PC-9 (cell line): ENCODE results near the gene PLXDC2. TPM values are rescaled to one million over a fixed set of nuclear protein-coding genes. Genes with fewer than 3 reads are reported as not detected.
"Not testable (repeated sequence)": the region's sequence is repeated elsewhere in the genome, so short reads cannot be mapped to it uniquely, and the experiment has no call there.

Experiments used
- BruUV-seq: library from RNA; stranded (reverse); fragments of 400-500 nt; replicated peaks from 2 replicates; lab custom pipeline; 2021; lab: Mats Ljungman, UMichigan
- CTCF ChIA-PET: fragments of 300-600 bp; sonication (Branson Sonifier 250); formaldehyde crosslinking; loops from one replicate; lab custom pipeline; 2022; ENCODE audit warnings: antibody characterized with exemption; lab: Charles Lee
- POLR2A ChIA-PET: fragments of 300-600 bp; sonication (Branson Sonifier 250); formaldehyde crosslinking; loops from one replicate; lab custom pipeline; 2022; ENCODE audit warnings: antibody characterized with exemption; ENCODE audit not compliant: unreplicated experiment; lab: Charles Lee
- DNase-seq, 2 experiments: peaks; one replicate each; pipeline versions ENCODE4 v3.0.0 to v3.0.0-alpha.2; 2015 to 2022; ENCODE audit warnings: mixed read lengths in 1 of 2
- H2AFZ ChIP-seq: fragments of 200-600 bp; sonication (generic); 2 replicates; pipeline ENCODE4 v1.8.1; 2017; ENCODE audit warnings: antibody characterized with exemption
- H3F3A ChIP-seq: fragments of 200-600 bp; sonication (generic); 2 replicates; pipeline ENCODE4 v1.8.1; 2017; ENCODE audit warnings: antibody characterized with exemption, mild to moderate bottlenecking, low read depth; ENCODE audit not compliant: insufficient read depth
- H3K27ac ChIP-seq: fragments of 200-600 bp; sonication (generic); 2 replicates; pipeline ENCODE4 v1.6.1; 2016; ENCODE audit warnings: mixed run types
- H3K27me3 ChIP-seq: fragments of 200-600 bp; sonication (generic); 2 replicates; pipeline ENCODE4 v1.6.1; 2016; ENCODE audit warnings: low read depth, mixed run types; ENCODE audit not compliant: insufficient read depth
- H3K36me3 ChIP-seq: fragments of 200-600 bp; sonication (generic); 2 replicates; pipeline ENCODE4 v1.6.1; 2016; ENCODE audit warnings: low read depth, mixed run types
- H3K4me1 ChIP-seq: fragments of 200-600 bp; sonication (generic); replicated peaks from 2 replicates; pipeline ENCODE4 v1.6.1; 2016; ENCODE audit warnings: mixed run types; ENCODE audit not compliant: insufficient read depth
- H3K4me2 ChIP-seq: fragments of 200-600 bp; sonication (generic); 2 replicates; pipeline ENCODE4 v1.6.1; 2017; ENCODE audit warnings: mixed run types
- H3K4me3 ChIP-seq: fragments of 200-600 bp; sonication (generic); 2 replicates; pipeline ENCODE4 v1.6.1; 2016; ENCODE audit warnings: mixed run types
- H3K79me2 ChIP-seq: fragments of 200-600 bp; sonication (generic); 2 replicates; pipeline ENCODE4 v1.6.1; 2017; ENCODE audit warnings: low read depth, mixed run types
- H3K9me2 ChIP-seq: fragments of 200-600 bp; sonication (generic); 2 replicates; pipeline ENCODE4 v1.8.1; 2017; ENCODE audit warnings: mild to moderate bottlenecking; ENCODE audit not compliant: insufficient read depth
- H3K9me3 ChIP-seq: fragments of 200-600 bp; sonication (generic); 2 replicates; pipeline ENCODE4 v1.8.1; 2016; ENCODE audit warnings: low read depth; ENCODE audit not compliant: insufficient read depth
- H4K20me1 ChIP-seq: fragments of 200-600 bp; sonication (generic); 2 replicates; pipeline ENCODE4 v1.8.1; 2017; ENCODE audit not compliant: insufficient read depth
- EZH2 ChIP-seq: fragments of 200-600 bp; sonication (generic); IDR thresholded peaks from 2 replicates; pipeline ENCODE4 v1.8.0; 2017; ENCODE audit warnings: antibody characterized with exemption, low read depth
- intact Hi-C: fragments of 100-400 bp; cut with micrococcal nuclease; formaldehyde crosslinking; loops from one replicate; pipeline ENCODE4 v1.10.0; 2022; ENCODE audit not compliant: unreplicated experiment
- total RNA-seq: library from RNA; stranded (reverse); gene quantifications from 2 replicates; pipeline ENCODE4 v1.2.3, GENCODE V29; 2021
- TF ChIP-seq, protein P1 (sequence below): fragments of 200-600 bp; sonication (generic); conservative IDR thresholded peaks from 2 replicates; pipeline ENCODE4 v1.6.1; 2017; ENCODE audit warnings: mixed run types, antibody characterized with exemption, mild to moderate bottlenecking, moderate library complexity

PLXDC2 gene
- total RNA-seq, 1 experiment from 2014 or later = not detected

DNA sequence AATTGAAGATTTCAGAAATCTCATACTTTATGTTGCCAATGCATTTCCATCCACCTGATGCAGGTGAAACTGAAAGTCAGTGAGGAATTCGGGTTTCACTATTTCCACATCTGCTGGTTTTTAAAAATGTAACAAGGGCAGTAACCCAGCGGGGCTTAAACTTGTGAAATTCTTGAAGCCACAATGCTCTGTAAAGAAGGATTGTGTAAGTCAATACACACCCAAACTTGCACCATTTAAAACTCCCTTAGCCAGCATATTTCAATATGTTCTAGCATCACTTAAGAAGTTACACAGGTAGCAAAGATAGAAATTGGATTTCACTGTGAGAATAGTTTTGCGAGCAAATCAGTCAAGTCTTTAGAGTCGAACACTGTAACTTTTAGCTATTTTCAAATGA, 386.1 kb downstream of the PLXDC2 start:
- no peak overlapping the region for H2AFZ ChIP-seq
- H3K4me3 ChIP-seq = no peak overlapping the region
- no peaks in the 10 kb centered on the region for H3K9me2 ChIP-seq
- H3K4me2 ChIP-seq = 0 out of 2 replicates have a peak overlapping the region, but pooled peaks have one; percentile 3
- no peaks in the 10 kb centered on the region for H3K79me2 ChIP-seq
- no peaks in the 10 kb centered on the region for H3K9me3 ChIP-seq
- DNase-seq = no peak
- H3K27me3 ChIP-seq = no peaks in the 10 kb centered on the region
- no peaks in the 10 kb centered on the region for H3K36me3 ChIP-seq
- H3F3A ChIP-seq = no peaks in the 10 kb centered on the region
- ChIA-PET CTCF (no interaction called here), POLR2A (no interaction called here)
- no peak overlapping the region for H3K27ac ChIP-seq
- intact Hi-C loops = no loop called here
- BruUV-seq = no TSS peak
- TF ChIP-seq EZH2 = no peak
- TF ChIP-seq, protein P1, sequence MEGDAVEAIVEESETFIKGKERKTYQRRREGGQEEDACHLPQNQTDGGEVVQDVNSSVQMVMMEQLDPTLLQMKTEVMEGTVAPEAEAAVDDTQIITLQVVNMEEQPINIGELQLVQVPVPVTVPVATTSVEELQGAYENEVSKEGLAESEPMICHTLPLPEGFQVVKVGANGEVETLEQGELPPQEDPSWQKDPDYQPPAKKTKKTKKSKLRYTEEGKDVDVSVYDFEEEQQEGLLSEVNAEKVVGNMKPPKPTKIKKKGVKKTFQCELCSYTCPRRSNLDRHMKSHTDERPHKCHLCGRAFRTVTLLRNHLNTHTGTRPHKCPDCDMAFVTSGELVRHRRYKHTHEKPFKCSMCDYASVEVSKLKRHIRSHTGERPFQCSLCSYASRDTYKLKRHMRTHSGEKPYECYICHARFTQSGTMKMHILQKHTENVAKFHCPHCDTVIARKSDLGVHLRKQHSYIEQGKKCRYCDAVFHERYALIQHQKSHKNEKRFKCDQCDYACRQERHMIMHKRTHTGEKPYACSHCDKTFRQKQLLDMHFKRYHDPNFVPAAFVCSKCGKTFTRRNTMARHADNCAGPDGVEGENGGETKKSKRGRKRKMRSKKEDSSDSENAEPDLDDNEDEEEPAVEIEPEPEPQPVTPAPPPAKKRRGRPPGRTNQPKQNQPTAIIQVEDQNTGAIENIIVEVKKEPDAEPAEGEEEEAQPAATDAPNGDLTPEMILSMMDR = no peak
- H3K4me1 ChIP-seq = no peaks in the 10 kb centered on the region
- H4K20me1 ChIP-seq = no peaks in the 10 kb centered on the region

DNA sequence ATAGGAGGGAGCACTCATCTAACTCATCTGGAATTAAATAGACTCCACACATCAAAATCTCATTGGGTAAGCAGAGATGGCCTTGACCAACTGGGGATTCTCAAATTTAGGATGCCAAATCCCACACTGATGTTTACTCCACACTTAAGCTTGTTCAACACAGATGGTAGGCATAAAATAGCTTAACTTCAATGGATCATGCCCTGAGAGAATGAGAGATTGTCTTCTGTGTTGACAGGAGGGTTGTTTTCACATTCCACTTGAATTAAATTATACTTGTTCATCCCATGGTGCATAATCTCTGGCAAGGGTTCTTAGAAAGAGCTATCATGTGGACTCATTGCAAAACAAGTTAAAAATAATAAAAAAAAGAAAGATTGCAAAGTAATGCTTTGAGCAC, 391.4 kb downstream of the PLXDC2 start:
- Histone ChIP-seq H3K9me2 (no peaks in the 10 kb centered on the region), H3K4me1 (no peaks in the 10 kb centered on the region), H3K27me3 (no peaks in the 10 kb centered on the region), H4K20me1 (no peaks in the 10 kb centered on the region), H3F3A (no peaks in the 10 kb centered on the region), H3K4me3 (no peak overlapping the region), H3K36me3 (no peaks in the 10 kb centered on the region), H3K4me2 (no peak overlapping the region), H2AFZ (no peak overlapping the region), H3K9me3 (no peaks in the 10 kb centered on the region), H3K27ac (no peak overlapping the region), H3K79me2 (no peaks in the 10 kb centered on the region)
- no peak for DNase-seq
- TF ChIP-seq, protein P1 = no peak
- no peak for TF ChIP-seq EZH2
- POLR2A ChIA-PET = no interaction called here
- intact Hi-C loops = no loop called here
- CTCF ChIA-PET = no interaction called here
- BruUV-seq = no TSS peak

DNA sequence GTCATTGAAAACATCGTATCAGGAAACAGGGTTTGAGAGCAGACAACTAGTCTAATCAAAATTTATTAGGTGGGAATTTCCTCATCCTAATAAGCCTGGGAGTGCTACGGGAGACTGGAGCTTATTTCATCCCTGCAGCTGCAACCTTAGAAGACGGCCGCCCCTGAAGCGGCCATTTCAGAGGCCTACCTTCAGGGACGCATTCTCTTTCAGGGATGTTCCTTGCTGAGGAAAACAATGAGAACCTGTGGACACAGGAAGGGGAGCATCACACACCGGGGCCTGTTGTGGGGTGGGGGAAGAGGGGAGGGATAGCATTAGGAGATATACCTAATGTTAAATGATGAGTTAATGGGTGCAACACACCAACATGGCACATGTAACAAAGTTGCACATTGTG, 392.9 kb downstream of the PLXDC2 start:
- intact Hi-C loops, H3F3A ChIP-seq, H3K4me3 ChIP-seq, H2AFZ ChIP-seq, BruUV-seq, H3K79me2 ChIP-seq, H3K9me2 ChIP-seq, H3K27ac ChIP-seq, H3K4me2 ChIP-seq, POLR2A ChIA-PET, H3K4me1 ChIP-seq, CTCF ChIA-PET, H4K20me1 ChIP-seq, H3K27me3 ChIP-seq, DNase-seq, H3K36me3 ChIP-seq, H3K9me3 ChIP-seq: not testable (repeated sequence)

DNA sequence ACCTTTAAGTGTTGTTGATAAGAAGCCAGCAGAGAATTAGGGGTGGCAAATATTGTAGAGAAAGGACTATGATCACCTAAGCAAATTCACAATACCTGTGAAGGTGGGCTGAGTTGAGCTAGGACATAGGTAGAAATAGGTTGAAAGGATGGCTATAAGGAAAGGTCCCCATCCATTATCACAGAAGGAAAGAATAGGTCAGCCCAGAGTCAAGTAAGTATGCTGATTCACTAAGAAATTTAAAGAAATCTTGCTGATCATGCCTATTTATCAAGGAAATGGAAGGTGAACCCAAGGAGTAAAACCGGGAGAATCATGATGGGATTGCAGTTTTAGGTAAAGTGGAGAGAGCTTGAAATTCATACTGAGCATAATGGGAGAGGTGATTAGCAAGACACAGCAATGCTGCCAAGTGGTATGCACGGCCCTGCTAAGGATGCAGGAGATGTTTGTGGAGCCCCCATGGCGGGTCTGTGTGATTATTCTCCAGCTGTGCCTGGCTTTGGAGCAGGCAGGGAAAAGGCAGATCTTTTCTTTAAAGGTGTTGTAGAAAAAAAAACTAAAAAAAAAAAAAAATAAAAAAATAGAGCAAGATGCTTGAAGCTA, 399.4 kb downstream of the PLXDC2 start:
- TF ChIP-seq EZH2 = no peak
- TF ChIP-seq, protein P1 = no peak
- Histone ChIP-seq H3F3A (no peaks in the 10 kb centered on the region), H3K4me2 (no peak overlapping the region), H3K4me3 (no peak overlapping the region), H3K9me2 (no peaks in the 10 kb centered on the region), H3K27ac (no peak overlapping the region), H3K36me3 (no peaks in the 10 kb centered on the region), H3K27me3 (no peaks in the 10 kb centered on the region), H4K20me1 (no peaks in the 10 kb centered on the region), H3K9me3 (no peaks in the 10 kb centered on the region), H3K4me1 (no peaks in the 10 kb centered on the region), H3K79me2 (no peaks in the 10 kb centered on the region), H2AFZ (no peak overlapping the region)
- intact Hi-C loops = no loop called here
- BruUV-seq = no TSS peak
- CTCF ChIA-PET = no interaction called here
- no peak for DNase-seq
- POLR2A ChIA-PET = no interaction called here
